Measurements from ENCODE around the gene GAL3ST2. TPM values are rescaled to one million over a fixed set of nuclear protein-coding genes. Genes with fewer than 3 reads are reported as not detected.

Gene GAL3ST2
- total and polyA plus RNA-seq, 7 donors: 0.14 to 0.16 TPM; not detected in 5

GRCh38 chr2:241809383-241810306, 33.0 kb downstream of the GAL3ST2 start:
- TF ChIP-seq CTCF (IDR thresholded peaks at IDR 0.05): no peak
- Histone ChIP-seq H3K4me3 (no peak overlapping the region), H3K27ac (no peak overlapping the region), H3K36me3 (ENCODE audit: insufficient read depth in 1 of 2, low read depth in 1 of 2) (no peaks in the 10 kb centered on the region), H3K4me1 (peaks cover 21% of the 10 kb centered on the region), H3K27me3 (ENCODE audit: insufficient read depth in 3 of 3, low read length in 2 of 3) (peaks cover 0 to 2% (median 0%) of the 10 kb centered on the region in 3 donors), H3K9me3 (no peaks in the 10 kb centered on the region)
- WGBS, 3 donors: 54 to 79% (median 55%) methylated on average over 26 to 29 of the region's 29 CpGs
- intact Hi-C loops (cut with DNase I): no loop called here
- ATAC-seq (peak in 1 of 4 donors; percentile 15), DNase-seq (peak in 1 of 2 donors; percentile 53)

- no peaks in the 10 kb centered on the region for H3K36me3 ChIP-seq (ENCODE audit: insufficient read depth in 1 of 2, low read depth in 1 of 2)
- no peaks in the 10 kb centered on the region for H3K9me3 ChIP-seq
- peaks cover 21% of the 10 kb centered on the region for H3K4me1 ChIP-seq
- ATAC-seq (peak; percentile 65 to 74 (median 70)), DNase-seq (peak; percentile 36 to 84)
- H3K4me3 ChIP-seq: no peak overlapping the region
- no peaks in the 10 kb centered on the region for H3K27me3 ChIP-seq (ENCODE audit: insufficient read depth in 3 of 3, low read length in 2 of 3)
- no peak overlapping the region for H3K27ac ChIP-seq
- TF ChIP-seq CTCF (IDR thresholded peaks at IDR 0.05): no peak
- intact Hi-C loops (cut with DNase I): no loop called here
- WGBS, 3 donors: 29 to 33% (median 29%) methylated on average over 25 to 28 of the region's 28 CpGs
Measured at GRCh38 chr2:241810307-241811200, 33.9 kb downstream of the GAL3ST2 start.

- Histone ChIP-seq H3K36me3 (ENCODE audit: insufficient read depth in 1 of 2, low read depth in 1 of 2) (no peaks in the 10 kb centered on the region), H3K9me3 (no peaks in the 10 kb centered on the region), H3K4me1 (peaks cover 21% of the 10 kb centered on the region), H3K27me3 (ENCODE audit: insufficient read depth in 3 of 3, low read length in 2 of 3) (no peaks in the 10 kb centered on the region), H3K27ac (no peak overlapping the region), H3K4me3 (no peak overlapping the region)
- intact Hi-C loops (cut with DNase I): no loop called here
- DNase-seq: peak; percentile 31 to 74
- ATAC-seq: peak; percentile 32 to 58 (median 58)
- WGBS, 3 donors: 53 to 68% (median 56%) methylated on average over 24 to 27 of the region's 27 CpGs
- TF ChIP-seq CTCF (IDR thresholded peaks at IDR 0.05): no peak
Measured at GRCh38 chr2:241811201-241811951, 34.8 kb downstream of the GAL3ST2 start.

DNA sequence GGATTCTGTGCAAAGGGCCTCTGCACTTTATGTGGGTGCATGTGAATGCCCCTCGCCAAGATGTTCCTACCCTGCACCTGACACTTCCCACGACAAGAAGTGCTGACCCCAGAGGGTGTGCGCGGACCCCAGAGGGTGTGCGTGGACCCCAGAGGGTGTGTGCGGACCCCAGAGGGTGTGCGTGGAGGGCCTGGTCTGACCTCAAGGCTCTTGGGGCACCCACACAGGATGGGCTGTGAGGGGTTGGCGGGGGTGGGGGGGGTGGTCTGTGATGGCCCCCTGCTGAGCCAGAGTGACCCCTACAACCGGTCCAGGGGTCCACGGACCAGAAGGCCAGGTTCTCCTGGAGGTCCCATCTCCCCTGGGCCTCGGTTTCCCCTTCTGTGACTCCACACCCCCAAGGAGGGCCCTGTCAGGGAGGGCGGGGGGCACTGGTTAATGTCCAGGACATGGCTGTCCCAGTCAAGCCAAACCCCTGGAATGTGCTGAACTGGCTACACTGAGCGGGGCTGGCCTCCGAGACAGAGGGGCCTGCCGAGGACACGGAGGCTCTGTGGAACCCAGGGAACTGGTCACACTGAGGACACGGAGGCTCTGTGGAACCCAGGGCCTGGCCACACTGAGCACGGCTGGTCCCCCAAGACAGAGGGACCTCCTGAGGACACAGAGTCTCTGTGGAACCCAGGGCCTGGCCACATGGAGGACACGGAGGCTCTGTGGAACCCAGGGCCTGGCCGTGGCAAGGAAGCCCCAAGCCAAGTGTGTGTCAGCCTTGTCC, 35.5 kb downstream of the GAL3ST2 start:
- H3K4me3 ChIP-seq: no peak overlapping the region
- DNase-seq: peak in 1 of 2 donors; percentile 38
- no peak for TF ChIP-seq CTCF (IDR thresholded peaks at IDR 0.05)

More for the DNA sequence above, 35.5 kb downstream of the GAL3ST2 start:
- Histone ChIP-seq H3K4me1 (peaks cover 21% of the 10 kb centered on the region), H3K27me3 (ENCODE audit: insufficient read depth in 3 of 3, low read length in 2 of 3) (no peaks in the 10 kb centered on the region), H3K9me3 (no peaks in the 10 kb centered on the region), H3K36me3 (ENCODE audit: insufficient read depth in 1 of 2, low read depth in 1 of 2) (no peaks in the 10 kb centered on the region), H3K27ac (no peak overlapping the region)
- intact Hi-C loops (cut with DNase I): no loop called here
- no peak for ATAC-seq
- WGBS, 3 donors: 63 to 76% (median 64%) methylated on average over 20 of the region's 20 CpGs

All from psoas muscle (tissue), 8 donors.